B cell (primary cell): ENCODE results near the gene GLDN. TPM values are rescaled to one million over a fixed set of nuclear protein-coding genes. Genes with fewer than 3 reads are reported as not detected.
A peak's percentile ranks its signal among the peaks of the same experiment; 100 is the strongest.

ENCODE experiments used
- ATAC-seq: fragments of 200-7000 bp; cut with Tn5 transposase; one replicate; pipeline ENCODE4 v1.10.0; 2021; ENCODE audit warnings: low read depth, mild to moderate bottlenecking, moderate number of reproducible peaks, moderate library complexity
- CTCF ChIA-PET: fragments of 350-600 bp; sonication (Branson Sonifier 250); formaldehyde crosslinking; loops from one replicate; lab custom pipeline; 2021; ENCODE audit warnings: antibody characterized with exemption, inconsistent platforms; lab: Charles Lee
- POLR2A ChIA-PET: fragments of 350-600 bp; sonication (Branson Sonifier 250); formaldehyde crosslinking; loops from one replicate; lab custom pipeline; 2021; ENCODE audit warnings: antibody characterized with exemption; lab: Charles Lee
- DNase-seq: peaks from one replicate; pipeline ENCODE4 v3.0.0; 2013
- H2AFZ ChIP-seq: 2 replicates; pipeline ENCODE4 v1.6.1; 2012; ENCODE audit warnings: mild to moderate bottlenecking, low read depth, low read length; ENCODE audit not compliant: insufficient read depth, poor library complexity, severe bottlenecking
- H3K27ac ChIP-seq, 2 donors: 1 replicate in 1 of 2; 2 replicates in 1 of 2; pipeline ENCODE4 v1.5.1; 2012 to 2013; ENCODE audit warnings: low read length in 2 of 2, mild to moderate bottlenecking in 2 of 2, moderate library complexity in 1 of 2
- H3K27me3 ChIP-seq, 4 experiments: fragments of 200-600 bp in 1 of 4; sonication (generic) in 1 of 4; replicated peaks in 1 of 4; 1 replicate in 2 of 4; 2 replicates in 2 of 4; pipeline versions ENCODE4 v1.6.1 to v1.7.0; 2013 to 2016; ENCODE audit warnings: low read length in 3 of 4, mild to moderate bottlenecking in 2 of 4, mixed read lengths in 1 of 4, moderate library complexity in 1 of 4; ENCODE audit not compliant: insufficient read depth in 4 of 4, control insufficient read depth in 3 of 4; ENCODE audit errors: control extremely low read depth in 1 of 4
- H3K36me3 ChIP-seq, 2 experiments: replicated peaks in 1 of 2; 1 replicate in 1 of 2; 2 replicates in 1 of 2; pipeline versions ENCODE4 v1.6.1 to v1.7.1; 2013; ENCODE audit warnings: low read length in 1 of 2; ENCODE audit not compliant: insufficient read depth in 2 of 2, control insufficient read depth in 1 of 2; ENCODE audit errors: control extremely low read depth in 1 of 2, extremely low read depth in 1 of 2
- H3K4me1 ChIP-seq, 2 donors: fragments of 200-600 bp in 1 of 2; sonication (generic) in 1 of 2; 1 replicate in 1 of 2; 2 replicates in 1 of 2; pipeline versions ENCODE4 v1.5.1 to v1.6.1; 2013 to 2017; ENCODE audit warnings: low read length in 2 of 2; ENCODE audit not compliant: control insufficient read depth in 2 of 2, insufficient read depth in 2 of 2
- H3K4me2 ChIP-seq: replicated peaks from 2 replicates; pipeline ENCODE3; 2012; ENCODE audit warnings: mild to moderate bottlenecking, low read depth, low read length; ENCODE audit not compliant: poor library complexity, severe bottlenecking
- H3K4me3 ChIP-seq, 5 experiments: fragments of 200-600 bp in 1 of 5; sonication (generic) in 1 of 5; 1 replicate in 3 of 5; 2 replicates in 2 of 5; pipeline versions ENCODE4 v1.5.1 to v1.7.0; 2011 to 2016; ENCODE audit warnings: low read length in 4 of 5, mild to moderate bottlenecking in 4 of 5, low read depth in 2 of 5, control low read depth in 1 of 5, moderate library complexity in 1 of 5; ENCODE audit not compliant: insufficient read depth in 1 of 5; ENCODE audit errors: control extremely low read depth in 1 of 5, extremely low read depth in 1 of 5
- H3K79me2 ChIP-seq: fragments of 200-600 bp; sonication (generic); one replicate; pipeline ENCODE4 v1.6.0; 2016; ENCODE audit warnings: low read length; ENCODE audit not compliant: control insufficient read depth, insufficient read depth
- H3K9ac ChIP-seq: fragments of 200-600 bp; sonication (generic); 2 replicates; pipeline ENCODE4 v1.6.1; 2017; ENCODE audit warnings: mild to moderate bottlenecking, low read length, moderate library complexity
- H3K9me3 ChIP-seq, 3 donors: one replicate each; pipeline versions ENCODE4 v1.6.1 to v1.7.1; 2013; ENCODE audit warnings: low read length in 2 of 3; ENCODE audit not compliant: control insufficient read depth in 2 of 3, insufficient read depth in 1 of 3; ENCODE audit errors: control extremely low read depth in 1 of 3
- H4K20me1 ChIP-seq: 2 replicates; pipeline ENCODE4 v1.6.0; 2012; ENCODE audit warnings: mild to moderate bottlenecking, low read length; ENCODE audit not compliant: insufficient read depth, control insufficient read depth, poor library complexity, severe bottlenecking
- H3K27ac Mint-ChIP-seq: one replicate; pipeline ENCODE4 v1.8.0; 2021; ENCODE audit warnings: mixed read lengths
- H3K27me3 Mint-ChIP-seq: one replicate; pipeline ENCODE4 v1.8.0; 2021; ENCODE audit warnings: mixed read lengths
- H3K4me1 Mint-ChIP-seq: one replicate; pipeline ENCODE4 v1.8.0; 2021; ENCODE audit warnings: mixed read lengths
- H3K4me3 Mint-ChIP-seq: one replicate; pipeline ENCODE4 v1.8.0; 2021; ENCODE audit warnings: mixed read lengths
- H3K9me3 Mint-ChIP-seq: one replicate; pipeline ENCODE4 v1.8.0; 2022; ENCODE audit warnings: mixed read lengths; ENCODE audit not compliant: insufficient read depth
- CTCF ChIP-seq: fragments of 200-600 bp; IDR thresholded peaks from one replicate; pipeline ENCODE4 v1.8.0; 2022; ENCODE audit warnings: antibody characterized with exemption, mild to moderate bottlenecking
- EZH2 ChIP-seq: IDR thresholded peaks from 2 replicates; pipeline ENCODE4 v1.6.1; 2012; ENCODE audit warnings: borderline replicate concordance, low read depth, mild to moderate bottlenecking, moderate library complexity, low read length; ENCODE audit not compliant: insufficient read depth, poor library complexity, severe bottlenecking
- WGBS: methylation state at CpG from one replicate; pipeline ENCODE4 v1.1.5; 2013; ENCODE audit warnings: missing lambda C conversion rate; ENCODE audit not compliant: insufficient coverage; 5-methylcytosine and 5-hydroxymethylcytosine counted together
- intact Hi-C: fragments of 100-400 bp; cut with micrococcal nuclease; formaldehyde crosslinking; loops from one replicate; pipeline ENCODE4 v1.10.0; 2022
- polyA minus RNA-seq: library from RNA; depleted of rRNA, polyadenylated mRNA; stranded (reverse); fragments of >200 nt; gene quantifications from 2 replicates; pipeline ENCODE4 v1.2.3, GENCODE V29; 2012
- polyA plus RNA-seq: library from polyadenylated mRNA; depleted of rRNA; stranded (reverse); fragments of >200 nt; gene quantifications from 2 replicates; pipeline ENCODE4 v1.2.3, GENCODE V29; 2012
- total RNA-seq, 2 donors: library from RNA; stranded (reverse); fragments of 120-200 nt in 1 of 2; gene quantifications; 1 replicate in 1 of 2; 2 replicates in 1 of 2; pipeline versions ENCODE4 v1.2.3 to v1.2.4, GENCODE V29; 2013 to 2022

The GLDN gene
- total RNA-seq (not detected in 2 replicates), polyA plus RNA-seq (not detected in 2 replicates), polyA minus RNA-seq (not detected in 2 replicates)
- not detected for total RNA-seq (2013)

GRCh38 chr15:51341366-51342226 lies at the start of gene GLDN:
Gene GLDN (plus strand): TSS chr15:51341655. CDS start chr15:51341685, 30 bp downstream.
- POLR2A ChIA-PET = no interaction called here
- Histone ChIP-seq H4K20me1 (no peaks in the 10 kb centered on the region), H2AFZ (peak within 1 kb of the TSS; percentile 55), H3K4me2 (peak within 1 kb of the TSS; percentile 69), H3K27ac (no peak within 1 kb of the TSS), H3K9me3 (peaks cover 0 to 10% (median 0%) of the 10 kb centered on the region in 3 donors), H3K27me3 (peaks cover 0 to 20% (median 9%) of the 10 kb centered on the region in 4 experiments), H3K79me2 (no peaks in the 10 kb centered on the region), H3K4me1 (peaks cover 10% of the 10 kb centered on the region in 2 donors), H3K4me3 (peak within 1 kb of the TSS in 3 of 5 experiments; percentile 8 to 45 (median 39)), H3K9ac (peak within 1 kb of the TSS; percentile 24), H3K36me3 (no peaks in the 10 kb centered on the region)
- H3K4me3 Mint-ChIP-seq = peak within 1 kb of the TSS; percentile 10
- no peak for ATAC-seq
- peak; percentile 27 for DNase-seq
- H3K4me1 Mint-ChIP-seq = no peaks in the 10 kb centered on the region
- H3K27me3 Mint-ChIP-seq = peaks cover 31% of the 10 kb centered on the region
- 13% methylated on average over 73 of the region's 76 CpGs for WGBS
- no peak within 1 kb of the TSS for H3K27ac Mint-ChIP-seq
- no peak for TF ChIP-seq EZH2
- TF ChIP-seq CTCF = no peak
- H3K9me3 Mint-ChIP-seq = no peaks in the 10 kb centered on the region
- intact Hi-C loops = no loop called here
- CTCF ChIA-PET = no interaction called here

GRCh38 chr15:51298620-51299019 lies 42.8 kb upstream of the GLDN start:
- Histone ChIP-seq H3K4me3 (no peak overlapping the region), H2AFZ (no peak overlapping the region), H3K4me2 (no peak overlapping the region), H3K9me3 (peaks cover 0 to 1% (median 0%) of the 10 kb centered on the region in 3 donors), H4K20me1 (no peaks in the 10 kb centered on the region), H3K9ac (no peak overlapping the region), H3K27me3 (no peaks in the 10 kb centered on the region), H3K27ac (no peak overlapping the region), H3K4me1 (peaks cover 0 to 2% of the 10 kb centered on the region in 2 donors), H3K79me2 (no peaks in the 10 kb centered on the region), H3K36me3 (no peaks in the 10 kb centered on the region)
- H3K9me3 Mint-ChIP-seq = no peaks in the 10 kb centered on the region
- peaks cover 20% of the 10 kb centered on the region for H3K27me3 Mint-ChIP-seq
- no peak overlapping the region for H3K4me3 Mint-ChIP-seq
- TF ChIP-seq CTCF (no peak), EZH2 (no peak)
- no CpG with 5 or more reads among the region's 2 CpGs for WGBS
- intact Hi-C loops = no loop called here
- DNase-seq = no peak
- ChIA-PET POLR2A (no interaction called here), CTCF (no interaction called here)
- H3K27ac Mint-ChIP-seq = no peak overlapping the region
- no peaks in the 10 kb centered on the region for H3K4me1 Mint-ChIP-seq
- no peak for ATAC-seq
